ENCODE data around the gene COMP.
"Not testable (repeated sequence)": the region's sequence is repeated elsewhere in the genome, so short reads cannot be mapped to it uniquely, and the experiment has no call there.

COMP gene

GRCh38 chr19:18790566-18791314 is at the start of gene COMP:
Gene COMP, minus strand, starts transcription at chr19:18791305. Its CDS starts 36 bp downstream, at chr19:18791269.
- DNase-seq, result no peak

- DNase-seq, result no peak
Observed at GRCh38 chr19:18840288-18841267, 49.5 kb upstream of the COMP start.

GRCh38 chr19:18839465-18840287 is 48.6 kb upstream of the COMP start:
- no peak for DNase-seq

- no peak for DNase-seq
Observed at GRCh38 chr19:18834644-18834984, 43.5 kb upstream of the COMP start.

GRCh38 chr19:18833849-18834643 is 42.9 kb upstream of the COMP start:
- no peak for DNase-seq

GRCh38 chr19:18833141-18833476 is 42.0 kb upstream of the COMP start:
- no peak for DNase-seq

GRCh38 chr19:18832306-18833140 is 41.4 kb upstream of the COMP start:
- no peak for DNase-seq

GRCh38 chr19:18831524-18832305 is 40.6 kb upstream of the COMP start, which contains the start of gene UPF1:
Gene UPF1, plus strand, starts transcription at chr19:18831959. Its CDS starts 251 bp downstream, at chr19:18832210.
- DNase-seq, result peak; percentile 94

- DNase-seq, result no peak
Observed at GRCh38 chr19:18830488-18830887, 39.4 kb upstream of the COMP start.

- no peak for DNase-seq
Observed at GRCh38 chr19:18828786-18829185, 37.7 kb upstream of the COMP start.

GRCh38 chr19:18817574-18817973 is 26.5 kb upstream of the COMP start:
- DNase-seq, result no peak

- DNase-seq, result not testable (repeated sequence)
Observed at GRCh38 chr19:18816645-18817044, 25.5 kb upstream of the COMP start.

- no peak for DNase-seq
Observed at GRCh38 chr19:18815673-18816072, 24.6 kb upstream of the COMP start.

- DNase-seq, result no peak
Observed at GRCh38 chr19:18814063-18814462, 23.0 kb upstream of the COMP start.

- DNase-seq, result not testable (repeated sequence)
Observed at GRCh38 chr19:18811638-18812037, 20.5 kb upstream of the COMP start.

GRCh38 chr19:18809149-18809868 is 18.2 kb upstream of the COMP start:
- DNase-seq, result no peak

GRCh38 chr19:18807861-18808331 is 16.8 kb upstream of the COMP start:
- no peak for DNase-seq

GRCh38 chr19:18804643-18805042 is 13.5 kb upstream of the COMP start:
- no peak for DNase-seq

GRCh38 chr19:18804139-18804601 is 13.1 kb upstream of the COMP start:
- DNase-seq, result no peak
